ENCODE results near the gene ABTB1.
"Not testable (repeated sequence)": the region's sequence is repeated elsewhere in the genome, so short reads cannot be mapped to it uniquely, and the experiment has no call there.

ABTB1 gene

DNA sequence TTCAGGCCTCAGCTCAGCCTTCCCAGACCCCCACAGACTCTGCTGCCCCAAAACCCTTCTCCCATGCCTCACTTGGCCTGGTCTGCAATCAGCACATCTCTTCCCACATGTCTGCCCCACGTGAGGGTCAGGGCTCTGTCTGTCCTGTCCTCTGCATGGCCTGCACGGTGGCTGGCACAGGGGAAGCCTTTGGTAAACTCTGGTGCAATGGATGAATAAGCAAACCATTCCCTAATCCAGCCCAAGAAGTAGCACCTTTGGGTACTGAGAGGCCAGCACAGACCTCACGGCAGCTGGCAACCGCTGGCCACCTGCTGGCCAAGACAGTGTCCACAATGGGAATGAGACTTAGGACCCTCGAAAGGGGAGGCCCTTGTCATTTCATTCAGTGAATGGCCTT lies 27.7 kb downstream of the ABTB1 start:
- TF ChIP-seq, protein P1, sequence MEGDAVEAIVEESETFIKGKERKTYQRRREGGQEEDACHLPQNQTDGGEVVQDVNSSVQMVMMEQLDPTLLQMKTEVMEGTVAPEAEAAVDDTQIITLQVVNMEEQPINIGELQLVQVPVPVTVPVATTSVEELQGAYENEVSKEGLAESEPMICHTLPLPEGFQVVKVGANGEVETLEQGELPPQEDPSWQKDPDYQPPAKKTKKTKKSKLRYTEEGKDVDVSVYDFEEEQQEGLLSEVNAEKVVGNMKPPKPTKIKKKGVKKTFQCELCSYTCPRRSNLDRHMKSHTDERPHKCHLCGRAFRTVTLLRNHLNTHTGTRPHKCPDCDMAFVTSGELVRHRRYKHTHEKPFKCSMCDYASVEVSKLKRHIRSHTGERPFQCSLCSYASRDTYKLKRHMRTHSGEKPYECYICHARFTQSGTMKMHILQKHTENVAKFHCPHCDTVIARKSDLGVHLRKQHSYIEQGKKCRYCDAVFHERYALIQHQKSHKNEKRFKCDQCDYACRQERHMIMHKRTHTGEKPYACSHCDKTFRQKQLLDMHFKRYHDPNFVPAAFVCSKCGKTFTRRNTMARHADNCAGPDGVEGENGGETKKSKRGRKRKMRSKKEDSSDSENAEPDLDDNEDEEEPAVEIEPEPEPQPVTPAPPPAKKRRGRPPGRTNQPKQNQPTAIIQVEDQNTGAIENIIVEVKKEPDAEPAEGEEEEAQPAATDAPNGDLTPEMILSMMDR (IDR thresholded peaks at IDR 0.05), result no peak
- TF ChIP-seq ZFX (IDR thresholded peaks at IDR 0.05; ENCODE audit: borderline replicate concordance), result no peak
- H3K27ac ChIP-seq, result no peak overlapping the region

DNA sequence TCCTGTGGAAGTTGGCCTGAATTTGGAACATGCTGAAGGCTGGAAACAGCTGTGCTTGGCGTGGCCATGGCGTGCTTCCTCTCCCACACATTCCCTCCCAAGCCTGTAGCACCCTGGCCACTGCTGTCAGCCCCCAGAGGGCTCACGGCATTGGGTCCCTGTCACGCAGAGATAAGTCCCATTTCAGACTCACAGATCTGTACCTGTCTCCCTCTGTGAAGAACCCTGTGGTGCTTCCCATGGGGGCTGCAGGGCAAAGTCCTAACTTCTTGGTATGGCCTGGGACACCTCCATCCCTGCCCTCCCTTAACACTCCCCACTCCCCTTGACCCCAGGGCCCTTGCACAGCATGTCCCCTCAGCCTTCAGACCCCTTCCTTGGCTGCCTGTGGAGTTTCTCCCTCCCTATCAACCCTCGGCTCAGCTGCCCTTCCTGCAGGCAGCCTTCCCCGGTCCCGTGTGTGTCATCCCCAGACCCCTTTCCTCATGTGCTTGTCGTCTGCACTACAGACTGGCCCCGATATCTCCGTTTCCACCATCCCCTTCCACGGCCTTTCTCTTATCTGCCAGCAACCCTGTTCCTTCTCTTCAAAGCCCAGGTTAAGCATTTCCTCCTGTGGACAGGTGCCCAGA lies 28.6 kb downstream of the ABTB1 start:
- TF ChIP-seq, protein P1 (IDR thresholded peaks at IDR 0.05), result no peak
- TF ChIP-seq ZFX (IDR thresholded peaks at IDR 0.05; ENCODE audit: borderline replicate concordance), result no peak
- H3K27ac ChIP-seq, result no peak overlapping the region

DNA sequence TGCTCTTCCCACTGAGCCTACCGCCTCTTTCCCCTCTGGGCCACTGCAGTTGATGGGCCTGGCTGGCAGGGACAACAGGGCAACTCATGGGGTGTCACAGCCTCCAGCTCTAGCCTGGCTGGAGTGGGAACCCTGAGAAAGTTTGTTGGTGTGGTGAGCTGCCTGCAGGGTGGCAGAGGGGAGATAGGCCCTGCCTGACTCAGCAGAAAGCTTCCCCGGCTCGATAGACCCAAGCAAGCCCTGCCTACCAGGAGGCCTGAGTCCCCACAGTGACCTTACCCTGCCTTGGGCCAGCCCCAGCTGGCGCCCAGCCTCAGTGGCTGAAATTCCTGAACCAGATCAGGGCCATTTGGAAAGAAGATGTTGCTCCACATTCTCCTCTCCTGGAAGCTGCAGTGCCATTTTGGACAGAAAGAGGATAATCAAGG lies 29.4 kb downstream of the ABTB1 start:
- H3K27ac ChIP-seq, result no peak overlapping the region
- TF ChIP-seq, protein P1 (IDR thresholded peaks at IDR 0.05), result no peak
- TF ChIP-seq ZFX (IDR thresholded peaks at IDR 0.05; ENCODE audit: borderline replicate concordance), result no peak

DNA sequence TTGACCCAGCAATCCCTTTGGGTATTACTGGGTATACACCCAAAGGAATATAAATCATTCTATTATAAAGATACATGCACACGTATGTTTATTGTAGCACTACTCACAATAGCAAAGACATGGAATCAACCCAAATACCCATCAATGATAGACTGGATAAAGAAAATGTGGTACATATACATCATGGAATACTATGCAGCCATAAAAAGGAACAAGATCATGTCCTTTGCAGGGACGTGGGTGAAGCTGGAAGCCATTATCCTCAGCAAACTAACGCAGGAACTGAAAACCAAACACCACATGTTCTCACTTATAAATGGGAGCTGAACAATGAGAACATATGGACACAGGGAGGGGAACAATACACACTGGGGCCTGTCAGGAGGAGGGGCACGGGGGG lies 32.1 kb downstream of the ABTB1 start:
- not testable (repeated sequence) for H3K27ac ChIP-seq

DNA sequence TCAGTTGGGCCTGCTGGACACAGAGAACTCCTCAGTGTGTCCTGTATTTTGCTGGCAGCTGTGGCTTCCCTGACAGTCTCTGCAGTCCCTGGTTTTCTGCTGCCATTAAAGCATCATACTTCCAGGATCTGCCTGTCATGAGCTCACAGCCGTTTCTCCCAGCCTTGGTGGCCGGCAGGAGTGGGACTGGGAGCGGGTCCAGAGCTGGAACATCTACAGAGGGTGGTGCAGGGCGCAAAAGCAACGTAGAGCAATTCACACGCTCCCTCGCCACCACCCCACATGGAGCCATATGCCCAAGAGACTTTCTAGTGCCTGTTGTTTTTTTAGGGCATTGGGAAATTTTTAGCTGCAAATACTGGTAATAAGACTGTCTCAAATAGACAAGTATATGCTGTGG lies 33.6 kb downstream of the ABTB1 start:
- no peak overlapping the region for H3K27ac ChIP-seq
- TF ChIP-seq, protein P1 (IDR thresholded peaks at IDR 0.05), result no peak

DNA sequence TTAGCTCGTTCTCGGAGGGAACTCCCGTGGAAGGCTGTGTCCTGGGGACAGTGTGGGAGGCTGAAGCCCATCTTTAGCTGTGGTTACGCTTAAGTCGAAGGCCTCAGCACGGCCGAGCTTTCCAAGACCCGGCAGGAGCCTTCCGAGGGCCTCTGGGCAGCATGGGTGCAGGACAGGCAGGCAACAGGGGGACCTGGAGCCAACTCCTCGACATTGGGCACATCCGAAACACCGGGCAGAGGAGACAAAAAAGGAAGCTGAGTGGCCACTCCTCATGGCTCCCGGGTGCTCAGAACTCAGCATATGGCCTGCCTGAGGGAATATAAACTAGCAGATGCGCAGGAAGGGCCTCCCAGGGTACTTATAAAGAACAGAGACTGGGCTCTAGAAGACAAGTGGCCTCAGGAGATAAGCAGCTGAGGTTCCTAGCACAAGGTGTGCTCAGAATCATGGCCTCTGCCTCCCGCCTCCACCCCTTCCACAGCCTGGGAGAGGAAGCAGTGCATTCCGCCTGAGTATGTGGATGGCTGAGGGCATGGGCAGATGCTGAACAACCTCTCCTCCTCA lies 34.1 kb downstream of the ABTB1 start:
- TF ChIP-seq ZFX (IDR thresholded peaks at IDR 0.05; ENCODE audit: borderline replicate concordance), result no peak
- TF ChIP-seq, protein P1 (IDR thresholded peaks at IDR 0.05), result no peak

DNA sequence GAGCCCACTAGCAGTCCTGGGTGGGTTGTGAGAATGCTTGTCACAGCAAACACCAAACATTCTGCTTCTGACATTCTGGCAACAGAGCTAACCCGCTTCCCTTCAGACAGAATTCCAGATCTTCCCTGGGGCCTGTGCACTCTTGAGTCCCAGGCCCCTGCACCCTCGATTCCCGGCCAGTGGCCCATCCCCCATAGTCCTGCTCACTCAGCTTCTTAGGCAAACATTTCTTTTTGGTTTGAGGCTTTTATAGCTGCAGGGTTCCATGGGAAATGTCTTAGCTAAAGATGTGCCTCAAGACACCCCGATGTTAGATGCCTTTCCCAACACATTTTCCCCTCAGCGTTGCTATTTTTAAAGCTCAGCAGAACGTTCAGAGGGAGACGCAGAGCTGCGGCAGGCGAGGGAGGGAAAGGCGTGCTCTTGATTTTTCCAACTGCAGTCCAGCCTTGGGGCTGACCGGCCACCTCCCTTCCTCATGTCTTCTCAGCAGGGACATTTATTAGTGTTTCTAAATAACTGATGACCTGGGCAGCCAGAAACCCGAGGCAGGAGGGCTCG lies 35.2 kb downstream of the ABTB1 start:
- no peak overlapping the region for H3K27ac ChIP-seq
- TF ChIP-seq ZFX (IDR thresholded peaks at IDR 0.05; ENCODE audit: borderline replicate concordance), result no peak
- TF ChIP-seq, protein P1 (IDR thresholded peaks at IDR 0.05), result no peak

More for the DNA sequence above, 34.1 kb downstream of the ABTB1 start:
- H3K27ac ChIP-seq, result no peak overlapping the region
